Vagina (tissue), 2 donors: ENCODE results near the gene S100A9. TPM values are rescaled to one million over a fixed set of nuclear protein-coding genes. Genes with fewer than 3 reads are reported as not detected.

Experiments
- DNase-seq, 2 donors: peaks; one replicate each; pipeline ENCODE4 v3.0.0-alpha.2; 2017; ENCODE audit errors: extremely low spot score in 2 of 2
- H3K27ac ChIP-seq: fragments of 200-600 bp; sonication (generic); one replicate; pipeline ENCODE4 v1.5.1; 2019
- H3K27me3 ChIP-seq: fragments of 200-600 bp; sonication (generic); one replicate; pipeline ENCODE4 v1.5.1; 2019
- H3K36me3 ChIP-seq, 2 donors: fragments of 200-600 bp; sonication (generic); one replicate each; pipeline ENCODE4 v1.5.1; 2017 to 2019
- H3K4me1 ChIP-seq: fragments of 200-600 bp; sonication (generic); one replicate; pipeline ENCODE4 v1.5.1; 2019
- H3K4me3 ChIP-seq, 2 donors: fragments of 200-600 bp; sonication (generic); 1 replicate in 1 of 2; 2 replicates in 1 of 2; pipeline ENCODE4 v1.5.1; 2016 to 2019
- H3K9me3 ChIP-seq: fragments of 200-600 bp; sonication (generic); one replicate; pipeline ENCODE4 v1.5.1; 2019
- CTCF ChIP-seq, 3 experiments: fragments of 450-650 bp in 2 of 3; fragments of 200-600 bp in 1 of 3; sonication (generic) in 1 of 3; IDR thresholded peaks; one replicate each; pipeline ENCODE4 v1.5.1; 2017 to 2019; ENCODE audit warnings: antibody characterized with exemption in 3 of 3, mild to moderate bottlenecking in 2 of 3, moderate library complexity in 2 of 3
- POLR2A ChIP-seq, 2 donors: fragments of 450-650 bp; IDR thresholded peaks; one replicate each; pipeline ENCODE4 v1.6.1; 2017; ENCODE audit warnings: antibody characterized with exemption in 2 of 2, mild to moderate bottlenecking in 2 of 2, moderate library complexity in 2 of 2
- POLR2AphosphoS5 ChIP-seq, 2 donors: sonication (generic); formaldehyde crosslinking; IDR thresholded peaks; one replicate each; pipeline ENCODE4 v1.9.0; 2017; ENCODE audit warnings: antibody characterized with exemption in 2 of 2, mild to moderate bottlenecking in 2 of 2, low read depth in 1 of 2; ENCODE audit not compliant: insufficient read depth in 1 of 2
- intact Hi-C: fragments of 100-400 bp; cut with DNase I; formaldehyde crosslinking; loops from one replicate; pipeline ENCODE4 v1.15.1; 2023
- total RNA-seq: library from RNA; depleted of rRNA; stranded (reverse); fragments of >200 nt; gene quantifications from one replicate; pipeline ENCODE4 v1.2.3, GENCODE V29; 2016

The S100A9 gene
- total RNA-seq, 1 donor from 2014 or later, result 4,658 TPM

DNA sequence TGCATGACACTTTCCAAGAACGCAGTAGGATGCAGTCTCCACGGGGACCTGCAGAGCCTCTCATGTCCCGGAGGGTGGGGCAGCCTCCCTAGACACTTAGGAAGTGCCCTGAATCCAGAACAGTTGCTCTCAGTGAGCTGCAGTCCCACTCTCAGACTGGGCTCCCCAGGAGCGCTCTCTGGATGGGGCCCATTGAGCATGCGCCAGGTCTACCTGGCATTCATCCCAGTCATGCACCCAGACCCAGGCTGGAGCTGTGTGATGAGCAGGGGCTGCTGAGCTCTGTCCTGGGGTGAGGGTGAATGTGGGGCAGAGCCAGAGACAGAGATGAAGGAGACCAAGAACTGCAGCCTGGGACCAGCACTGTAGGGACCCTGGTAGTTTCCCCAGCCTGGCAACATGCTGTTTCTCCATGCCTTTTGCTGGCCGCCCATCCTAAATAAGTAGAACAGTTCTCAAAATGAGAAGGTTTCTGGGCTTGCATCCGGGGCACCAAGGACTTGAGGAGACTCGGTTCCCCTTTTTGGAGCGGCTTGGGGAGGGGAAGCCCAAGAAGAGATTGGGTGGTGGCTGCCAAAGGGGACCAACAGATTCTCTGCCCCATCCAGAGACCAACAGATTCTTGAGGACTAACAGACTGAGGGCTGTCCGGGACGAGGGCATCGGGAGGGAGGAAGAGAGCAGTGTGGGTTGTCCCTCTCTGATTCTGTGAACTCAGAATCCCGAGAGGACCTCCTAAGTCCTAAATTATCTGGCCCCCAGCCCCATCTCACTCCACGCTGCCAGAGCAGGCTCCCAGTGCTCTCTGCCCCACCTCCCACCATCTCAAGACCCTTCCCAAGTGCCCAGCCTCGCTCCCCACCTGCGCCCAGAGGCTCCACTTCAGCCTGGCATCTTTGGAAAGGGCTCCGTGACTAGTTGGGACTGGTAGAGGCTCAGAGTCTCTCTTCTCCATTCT is 8.0 kb upstream of the S100A9 start:
- no peaks in the 10 kb centered on the region for H3K4me1 ChIP-seq
- DNase-seq, result peak; percentile 75 to 82
- H3K4me3 ChIP-seq, result no peak overlapping the region
- no peaks in the 10 kb centered on the region for H3K36me3 ChIP-seq
- intact Hi-C loops, result loop anchor here (10.0 kb wide), 1 partner anchor 115 kb away; the partner anchor contains the start of gene S100A7
- TF ChIP-seq CTCF (IDR thresholded peaks at IDR 0.05), result no peak
- no peak for TF ChIP-seq POLR2A (IDR thresholded peaks at IDR 0.05)
- no peak for TF ChIP-seq POLR2AphosphoS5 (IDR thresholded peaks at IDR 0.05; ENCODE audit: insufficient read depth in 1 of 2, low read depth in 1 of 2)
- no peaks in the 10 kb centered on the region for H3K9me3 ChIP-seq
- H3K27me3 ChIP-seq, result no peaks in the 10 kb centered on the region
- H3K27ac ChIP-seq, result no peak overlapping the region

- DNase-seq, result peak in 1 of 2 donors; percentile 27
- TF ChIP-seq POLR2A (IDR thresholded peaks at IDR 0.05) (no peak), CTCF (IDR thresholded peaks at IDR 0.05) (no peak), POLR2AphosphoS5 (IDR thresholded peaks at IDR 0.05; ENCODE audit: insufficient read depth in 1 of 2, low read depth in 1 of 2) (no peak)
- H3K4me1 ChIP-seq, result no peaks in the 10 kb centered on the region
- no peaks in the 10 kb centered on the region for H3K9me3 ChIP-seq
- no peak overlapping the region for H3K27ac ChIP-seq
- no peaks in the 10 kb centered on the region for H3K27me3 ChIP-seq
- intact Hi-C loops, result loop anchor here (10.0 kb wide), 1 partner anchor 114 kb away; the partner anchor contains the start of gene S100A7
- H3K36me3 ChIP-seq, result no peaks in the 10 kb centered on the region
- no peak overlapping the region for H3K4me3 ChIP-seq
Observed at GRCh38 chr1:153350321-153350957, 7.2 kb upstream of the S100A9 start.

- H3K9me3 ChIP-seq, result no peaks in the 10 kb centered on the region
- no peaks in the 10 kb centered on the region for H3K4me1 ChIP-seq
- H3K27ac ChIP-seq, result no peak overlapping the region
- peak; percentile 31 to 42 for DNase-seq
- no peaks in the 10 kb centered on the region for H3K27me3 ChIP-seq
- TF ChIP-seq POLR2A (IDR thresholded peaks at IDR 0.05) (no peak), CTCF (IDR thresholded peaks at IDR 0.05) (peak; percentile 76 to 85 (median 78)), POLR2AphosphoS5 (IDR thresholded peaks at IDR 0.05; ENCODE audit: insufficient read depth in 1 of 2, low read depth in 1 of 2) (no peak)
- no peaks in the 10 kb centered on the region for H3K36me3 ChIP-seq
- intact Hi-C loops, result loop anchor here (10.0 kb wide), 1 partner anchor 112 kb away; the partner anchor contains the start of gene S100A7
- no peak overlapping the region for H3K4me3 ChIP-seq
Observed at GRCh38 chr1:153352523-153352922, 5.1 kb upstream of the S100A9 start.

- H3K27me3 ChIP-seq, result no peaks in the 10 kb centered on the region
- DNase-seq, result peak; percentile 78 to 87
Observed at GRCh38 chr1:153353226-153353947, 4.3 kb upstream of the S100A9 start.

More at GRCh38 chr1:153353226-153353947, 4.3 kb upstream of the S100A9 start:
- no peaks in the 10 kb centered on the region for H3K9me3 ChIP-seq
- no peak for TF ChIP-seq POLR2AphosphoS5 (IDR thresholded peaks at IDR 0.05; ENCODE audit: insufficient read depth in 1 of 2, low read depth in 1 of 2)
- no peak for TF ChIP-seq CTCF (IDR thresholded peaks at IDR 0.05)
- TF ChIP-seq POLR2A (IDR thresholded peaks at IDR 0.05), result no peak
- intact Hi-C loops, result loop anchor here (10.0 kb wide), 1 partner anchor 111 kb away; the partner anchor contains the start of gene S100A7
- H3K27ac ChIP-seq, result no peak overlapping the region
- H3K4me3 ChIP-seq, result no peak overlapping the region
- no peaks in the 10 kb centered on the region for H3K36me3 ChIP-seq
- H3K4me1 ChIP-seq, result no peaks in the 10 kb centered on the region
